ENCODE measurements around the gene STAC3.

- TF ChIP-seq CTCF (IDR thresholded peaks at IDR 0.05) (no peak), EP300 (IDR thresholded peaks at IDR 0.05) (no peak)
These were observed 30.8 kb downstream of the STAC3 start for GRCh38 chr12:57219993-57220754.

All from sigmoid colon (tissue), 4 donors.